Superior temporal gyrus (tissue), 1 donor: ENCODE results near the gene MDH2.
"Not testable (repeated sequence)": the region's sequence is repeated elsewhere in the genome, so short reads cannot be mapped to it uniquely, and the experiment has no call there.

Experiments
- DNase-seq: peaks from one replicate; pipeline ENCODE4 v3.0.0-alpha.2; 2016; ENCODE audit errors: extremely low spot score

Gene MDH2

GRCh38 chr7:76113042-76113630, 65.2 kb downstream of the MDH2 start:
- not testable (repeated sequence) for DNase-seq

GRCh38 chr7:76114742-76115141, 66.8 kb downstream of the MDH2 start:
- not testable (repeated sequence) for DNase-seq
